HL-60/S4 (cell line): ENCODE data around the gene TTC23.

Experiments used
- in situ Hi-C: fragments of 300-500 bp; cut with MboI; formaldehyde crosslinking; loops from 2 replicates; pipeline ENCODE4 v1.14.3; 2022; ENCODE audit warnings: low sequenced_read_pairs

Gene TTC23

DNA sequence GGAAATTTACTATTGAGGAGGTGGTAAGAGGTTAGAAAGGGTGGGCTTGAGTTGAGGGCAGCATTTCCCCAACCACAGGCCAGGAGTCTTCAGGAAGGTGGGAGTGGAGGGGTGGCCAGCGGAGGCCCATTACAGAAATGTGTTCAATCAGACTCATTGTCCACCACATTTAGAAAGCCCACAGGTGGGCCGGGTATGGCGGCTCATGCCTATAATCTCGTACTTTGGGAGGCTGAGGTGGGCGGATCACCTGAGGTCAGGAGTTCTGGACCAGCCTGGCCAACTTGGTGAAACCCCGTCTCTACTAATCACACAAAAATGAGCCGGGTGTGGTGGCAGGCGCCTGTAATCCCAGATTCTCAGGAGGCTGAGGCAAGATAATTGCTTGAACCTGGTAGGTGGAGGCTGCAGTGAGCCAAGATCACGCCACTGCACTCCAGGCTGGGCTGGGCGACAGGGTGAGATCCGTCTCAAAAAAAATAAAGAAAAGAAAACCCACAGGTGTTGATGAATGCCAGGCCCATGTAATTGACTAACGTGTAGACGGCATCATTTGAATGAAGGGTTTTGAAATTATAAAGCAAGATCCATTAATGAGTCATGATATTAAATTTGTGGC lies 156.7 kb downstream of the TTC23 start:
- in situ Hi-C loops, result loop anchor here (10.0 kb wide), 1 partner anchor 122 kb away; no protein-coding TSS in a partner anchor

DNA sequence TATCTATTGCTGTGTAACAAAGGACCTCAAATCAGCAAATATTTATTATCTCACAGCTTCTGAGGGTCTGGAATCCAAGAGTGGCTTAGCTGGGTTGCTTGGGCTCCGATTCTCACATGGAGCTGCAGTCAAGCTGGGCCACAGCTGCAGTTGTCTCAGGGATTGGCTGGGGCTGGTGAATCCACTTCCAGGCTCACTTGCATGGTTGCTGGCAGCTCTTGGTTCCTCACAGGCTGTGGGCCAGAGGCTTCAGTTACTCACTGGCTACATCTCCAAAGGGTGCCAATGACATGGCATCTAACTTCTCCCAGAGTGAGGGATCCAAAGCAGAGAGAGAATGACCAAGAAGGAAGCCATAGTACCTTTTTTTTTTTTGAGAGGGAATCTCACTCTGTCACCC lies 158.4 kb downstream of the TTC23 start:
- in situ Hi-C loops, result loop anchor here (10.0 kb wide), 1 partner anchor 124 kb away; no protein-coding TSS in a partner anchor

DNA sequence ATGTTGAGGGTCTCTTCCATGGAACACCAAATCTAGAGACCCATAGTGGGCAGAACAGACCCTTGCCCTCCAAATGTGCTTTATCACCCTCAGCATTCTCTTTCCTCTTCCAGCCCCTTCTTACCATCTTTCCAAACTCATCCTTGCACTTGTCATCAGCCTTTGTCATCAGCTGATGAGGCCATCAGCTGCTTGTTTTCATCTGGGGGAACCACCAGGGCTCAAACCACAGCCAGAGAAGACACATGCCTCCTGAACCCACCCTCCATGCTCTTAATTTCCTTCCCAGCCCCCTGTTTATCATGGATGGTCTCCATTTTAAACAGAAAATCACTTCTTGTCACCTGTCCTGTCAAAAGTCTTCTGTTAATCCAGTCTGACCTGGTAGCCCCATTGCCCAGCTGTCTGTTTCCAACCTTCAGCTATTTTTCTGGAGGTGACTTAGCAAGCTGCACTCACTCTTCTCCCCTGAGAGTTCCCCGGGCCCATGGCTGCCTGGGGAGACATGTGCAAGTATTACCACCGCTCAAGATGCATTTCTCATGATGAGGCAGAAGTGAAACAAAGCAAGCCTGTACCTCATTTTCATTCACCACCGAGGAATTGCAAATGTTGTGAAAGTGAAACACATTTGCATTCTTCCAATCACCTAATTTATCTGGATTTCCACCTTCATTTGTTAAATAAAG lies 159.2 kb downstream of the TTC23 start:
- in situ Hi-C loops, result loop anchor here (10.0 kb wide), 1 partner anchor 125 kb away; no protein-coding TSS in a partner anchor

DNA sequence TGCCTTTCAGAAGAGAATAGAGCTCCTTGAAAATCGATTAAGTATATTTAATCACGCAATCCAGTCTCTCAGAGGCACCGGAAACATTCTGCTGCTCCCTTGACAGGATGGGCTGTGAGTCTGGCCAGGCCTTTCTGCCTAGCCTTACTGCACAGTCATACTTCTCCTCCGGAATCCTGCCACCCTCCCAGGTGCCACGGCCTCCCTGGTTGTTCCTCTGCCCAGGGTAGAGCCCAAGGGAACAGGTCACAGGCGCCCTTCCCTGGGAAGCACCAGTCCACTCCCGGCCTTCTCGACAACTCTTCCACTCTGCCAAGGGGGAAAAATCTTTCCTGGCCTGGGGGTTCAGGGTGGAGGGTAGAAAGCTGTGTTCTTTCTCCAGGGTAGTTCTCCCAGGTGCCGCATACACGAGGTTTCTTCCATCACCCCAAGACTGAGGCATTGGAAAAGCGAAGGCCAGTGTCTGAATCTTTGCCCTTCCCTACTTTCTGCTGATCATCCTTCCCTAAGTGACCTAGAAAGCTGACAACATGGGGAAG lies 161.9 kb downstream of the TTC23 start:
- in situ Hi-C loops, result no loop called here

DNA sequence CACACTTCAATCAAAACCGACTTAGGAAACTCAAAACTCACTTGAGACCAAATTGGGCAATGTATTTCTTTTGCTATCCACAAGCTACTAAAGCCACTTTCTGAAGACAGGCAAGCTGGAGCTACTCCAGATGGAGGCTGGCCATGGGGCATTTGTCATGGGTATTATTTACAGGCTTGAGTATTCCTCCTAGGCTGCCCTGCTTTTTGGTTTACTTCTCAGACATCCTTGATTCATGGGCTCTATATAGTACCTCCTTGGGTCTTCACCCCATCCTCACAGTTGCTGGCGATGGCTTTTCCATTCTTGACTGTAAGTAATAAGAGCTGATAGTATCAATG lies 163.1 kb downstream of the TTC23 start:
- in situ Hi-C loops, result no loop called here
